Activated T-helper 2 cell treated with anti-CD3 and anti-CD28 coated beads, Interferon-gamma antibody, Interleukin-2, Interleukin-4, amounts not matched to agents 10 μg/mL and 5 μg/mL and 100 μg/mL, durations not matched to agents 14 hours and 24 hours and 36 hours (primary cell): ENCODE measurements around the gene SYN1. TPM values are rescaled to one million over a fixed set of nuclear protein-coding genes. Genes with fewer than 3 reads are reported as not detected.
A peak's percentile ranks its signal among the peaks of the same experiment; 100 is the strongest.

ENCODE experiments used
- DNase-seq: peaks from one replicate; pipeline ENCODE4 v3.0.0; 2021; ENCODE audit warnings: low spot score
- H3K27ac Mint-ChIP-seq: one replicate; pipeline ENCODE4 v1.8.0; 2021; ENCODE audit warnings: mixed read lengths
- H3K27me3 Mint-ChIP-seq: one replicate; pipeline ENCODE4 v1.8.0; 2021; ENCODE audit warnings: low read depth, mixed read lengths
- H3K36me3 Mint-ChIP-seq: one replicate; pipeline ENCODE4 v1.8.0; 2021; ENCODE audit warnings: low read depth, mixed read lengths
- H3K4me1 Mint-ChIP-seq: one replicate; pipeline ENCODE4 v1.8.0; 2021; ENCODE audit warnings: low read depth, mixed read lengths
- H3K4me3 Mint-ChIP-seq: one replicate; pipeline ENCODE4 v1.8.0; 2021; ENCODE audit warnings: low read depth, mild to moderate bottlenecking, moderate library complexity, mixed read lengths
- H3K9me3 Mint-ChIP-seq: one replicate; pipeline ENCODE4 v1.8.0; 2021; ENCODE audit warnings: mixed read lengths
- intact Hi-C: fragments of 100-400 bp; cut with micrococcal nuclease; formaldehyde crosslinking; loops from one replicate; pipeline ENCODE4 v1.15.1; 2023
- total RNA-seq: library from RNA; stranded (reverse); gene quantifications from 2 replicates; pipeline ENCODE4 v1.2.3, GENCODE V29; 2022

SYN1 gene
- total RNA-seq, 1 donor from 2014 or later, result 0.21 TPM

DNA sequence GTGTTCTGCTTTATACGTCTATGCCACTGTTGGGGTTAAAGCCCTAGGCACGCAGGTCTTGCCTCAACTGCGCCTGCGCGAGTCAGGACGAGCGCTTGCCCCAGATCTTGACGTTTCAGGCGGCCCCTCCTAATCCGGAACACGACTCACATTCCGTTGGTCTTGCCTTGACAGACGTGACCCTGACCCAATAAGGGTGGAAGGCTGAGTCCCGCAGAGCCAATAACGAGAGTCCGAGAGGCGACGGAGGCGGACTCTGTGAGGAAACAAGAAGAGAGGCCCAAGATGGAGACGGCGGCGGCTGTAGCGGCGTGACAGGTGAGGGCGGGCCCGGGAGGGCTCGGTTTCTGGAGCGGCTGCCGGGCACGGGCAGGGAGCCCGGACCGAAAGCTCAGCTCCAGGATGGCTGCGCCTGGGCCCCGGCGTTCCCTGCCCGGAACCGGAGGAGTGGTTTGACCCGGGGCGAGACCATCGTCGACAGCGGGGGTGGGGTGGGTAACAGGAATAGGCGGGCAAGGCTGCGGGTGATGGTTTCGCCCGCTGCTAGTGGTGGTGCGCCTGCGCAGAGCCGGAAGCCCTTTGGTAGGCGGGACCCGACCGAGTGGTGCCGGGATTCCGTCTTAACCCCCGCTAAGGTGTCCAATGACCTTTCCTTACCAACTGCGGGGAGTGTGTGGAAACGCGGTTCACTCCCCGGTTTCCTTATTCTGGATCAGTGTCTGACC, 58.6 kb downstream of the SYN1 start, which contains the start of gene ARAF:
ARAF (plus strand) TSS at position 272 of the 725 bp plus-strand sequence. CDS start 1,763 bp downstream, outside the sequence.
- Mint-ChIP-seq H3K4me1 (peaks cover 35% of the 10 kb centered on the region), H3K36me3 (peaks cover 19% of the 10 kb centered on the region), H3K9me3 (no peaks in the 10 kb centered on the region), H3K4me3 (peak within 1 kb of the TSS; percentile 85), H3K27ac (peak within 1 kb of the TSS; percentile 97), H3K27me3 (no peaks in the 10 kb centered on the region)
- peak; percentile 94 for DNase-seq
- intact Hi-C loops, result loop anchor here (1.0 to 5.0 kb wide), 4 partner anchors 22 to 98 kb away; partner anchors contain the start of genes ELK1, TIMP1, UXT and ZNF41

DNA sequence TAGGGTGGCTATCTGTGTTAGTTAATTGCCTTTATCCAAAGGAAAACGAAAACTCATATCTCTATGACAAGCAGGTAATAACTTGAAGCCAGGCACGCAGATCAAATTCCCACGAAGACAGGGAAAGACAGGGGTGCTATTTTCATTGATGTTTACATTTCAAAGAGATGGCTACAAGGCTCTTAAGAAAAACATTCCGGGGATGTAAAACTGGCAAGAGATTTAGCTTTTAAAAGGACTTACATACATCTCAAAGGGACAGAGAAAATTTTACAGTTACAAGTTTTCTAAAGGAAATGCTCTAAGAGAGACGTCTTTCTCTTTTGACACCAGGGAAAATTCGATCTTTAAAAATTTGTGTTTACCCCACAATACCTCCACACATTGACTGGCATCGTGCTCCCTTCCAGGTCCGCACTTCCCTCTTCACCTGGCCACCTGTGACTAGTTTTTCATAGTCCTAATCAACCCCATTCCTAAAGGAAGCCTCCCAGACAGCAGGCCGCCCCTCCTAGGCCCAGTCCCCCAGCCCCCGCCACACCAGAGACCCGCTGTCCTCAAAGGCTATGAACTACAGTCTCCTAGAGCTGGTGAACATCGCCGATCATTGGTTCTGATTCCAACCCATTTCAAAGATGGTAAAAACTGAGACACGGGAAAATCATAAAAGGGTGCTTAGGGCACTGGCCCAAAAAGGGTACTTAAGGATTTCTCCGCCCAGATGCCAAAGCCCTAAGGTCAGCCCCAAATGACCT, 59.3 kb downstream of the SYN1 start:
- no peak for DNase-seq
- H3K4me3 Mint-ChIP-seq, result peak overlapping the region; percentile 85
- H3K36me3 Mint-ChIP-seq, result peaks cover 20% of the 10 kb centered on the region
- H3K9me3 Mint-ChIP-seq, result no peaks in the 10 kb centered on the region
- peaks cover 37% of the 10 kb centered on the region for H3K4me1 Mint-ChIP-seq
- peak overlapping the region; percentile 97 for H3K27ac Mint-ChIP-seq
- H3K27me3 Mint-ChIP-seq, result no peaks in the 10 kb centered on the region
- intact Hi-C loops, result loop anchor here (2.0 to 5.0 kb wide), 3 partner anchors 22 to 98 kb away; partner anchors contain the start of genes TIMP1, UXT and ZNF41

- H3K27me3 Mint-ChIP-seq, result no peaks in the 10 kb centered on the region
- peaks cover 26% of the 10 kb centered on the region for H3K4me1 Mint-ChIP-seq
- intact Hi-C loops, result no loop called here
- no peak overlapping the region for H3K4me3 Mint-ChIP-seq
- no peak for DNase-seq
- no peak overlapping the region for H3K27ac Mint-ChIP-seq
- peaks cover 5% of the 10 kb centered on the region for H3K36me3 Mint-ChIP-seq
- no peaks in the 10 kb centered on the region for H3K9me3 Mint-ChIP-seq
Measured at GRCh38 chrX:47558436-47558835, 61.2 kb downstream of the SYN1 start.

DNA sequence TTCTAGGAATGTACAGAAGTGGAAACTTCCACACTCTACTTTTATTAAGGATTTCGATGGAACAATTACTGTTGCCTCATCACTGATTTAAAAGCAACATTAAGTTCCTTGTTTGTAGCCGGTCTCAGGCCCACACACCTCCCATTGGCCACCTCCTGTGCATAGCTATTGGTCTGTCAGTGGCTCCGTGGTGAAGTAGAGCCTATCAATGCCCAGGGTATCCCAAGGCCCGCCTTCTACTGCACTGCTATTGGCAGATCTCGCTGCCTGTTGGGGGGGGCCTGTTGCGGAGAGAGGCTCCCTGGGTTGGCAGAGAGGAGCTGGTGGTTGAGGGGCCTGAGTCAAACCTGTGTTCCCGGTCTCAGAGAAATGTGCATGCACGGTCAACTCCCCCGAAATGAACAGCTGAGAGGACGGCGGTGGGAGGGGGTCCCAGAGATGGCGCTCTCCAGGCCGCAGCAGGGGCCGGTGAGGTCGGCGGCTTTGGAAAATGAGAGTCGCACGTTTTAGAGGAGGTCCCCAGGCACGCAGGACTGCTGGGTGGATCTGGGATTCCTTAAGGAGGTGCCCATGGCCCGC, 63.5 kb downstream of the SYN1 start:
- intact Hi-C loops, result no loop called here
- Mint-ChIP-seq H3K36me3 (peaks cover 2% of the 10 kb centered on the region), H3K4me1 (peaks cover 18% of the 10 kb centered on the region)

GRCh38 chrX:47543496-47543895, 76.2 kb downstream of the SYN1 start:
- no peak for DNase-seq
- Mint-ChIP-seq H3K4me1 (no peaks in the 10 kb centered on the region), H3K9me3 (no peaks in the 10 kb centered on the region), H3K27ac (no peak overlapping the region), H3K4me3 (no peak overlapping the region), H3K36me3 (no peaks in the 10 kb centered on the region), H3K27me3 (no peaks in the 10 kb centered on the region)
- intact Hi-C loops, result no loop called here

More for the DNA sequence above, 63.5 kb downstream of the SYN1 start:
- H3K9me3 Mint-ChIP-seq, result no peaks in the 10 kb centered on the region
- peak overlapping the region; percentile 91 for H3K27ac Mint-ChIP-seq
- H3K4me3 Mint-ChIP-seq, result peak overlapping the region; percentile 88
- DNase-seq, result peak; percentile 80
- no peaks in the 10 kb centered on the region for H3K27me3 Mint-ChIP-seq

GRCh38 chrX:47540754-47541538, 78.7 kb downstream of the SYN1 start:
- no peaks in the 10 kb centered on the region for H3K4me1 Mint-ChIP-seq
- intact Hi-C loops, result no loop called here
- no peaks in the 10 kb centered on the region for H3K9me3 Mint-ChIP-seq
- no peaks in the 10 kb centered on the region for H3K36me3 Mint-ChIP-seq
- no peak overlapping the region for H3K4me3 Mint-ChIP-seq
- no peak for DNase-seq
- no peak overlapping the region for H3K27ac Mint-ChIP-seq
- H3K27me3 Mint-ChIP-seq, result no peaks in the 10 kb centered on the region

GRCh38 chrX:47539860-47540259, 79.8 kb downstream of the SYN1 start:
- H3K36me3 Mint-ChIP-seq, result no peaks in the 10 kb centered on the region

GRCh38 chrX:47530049-47530448, 89.6 kb downstream of the SYN1 start:
- H3K4me3 Mint-ChIP-seq, result no peak overlapping the region
- H3K27me3 Mint-ChIP-seq, result no peaks in the 10 kb centered on the region
- intact Hi-C loops, result no loop called here
- H3K36me3 Mint-ChIP-seq, result no peaks in the 10 kb centered on the region
- H3K27ac Mint-ChIP-seq, result no peak overlapping the region
- no peak for DNase-seq
- H3K9me3 Mint-ChIP-seq, result no peaks in the 10 kb centered on the region
- H3K4me1 Mint-ChIP-seq, result no peaks in the 10 kb centered on the region

More at GRCh38 chrX:47539860-47540259, 79.8 kb downstream of the SYN1 start:
- H3K27me3 Mint-ChIP-seq, result no peaks in the 10 kb centered on the region
- no peak overlapping the region for H3K4me3 Mint-ChIP-seq
- DNase-seq, result no peak
- no peaks in the 10 kb centered on the region for H3K4me1 Mint-ChIP-seq
- no peak overlapping the region for H3K27ac Mint-ChIP-seq
- H3K9me3 Mint-ChIP-seq, result no peaks in the 10 kb centered on the region
- intact Hi-C loops, result no loop called here

GRCh38 chrX:47529548-47529947, 90.1 kb downstream of the SYN1 start:
- DNase-seq, result no peak
- intact Hi-C loops, result no loop called here
- H3K27ac Mint-ChIP-seq, result no peak overlapping the region
- H3K4me1 Mint-ChIP-seq, result no peaks in the 10 kb centered on the region
- no peak overlapping the region for H3K4me3 Mint-ChIP-seq
- no peaks in the 10 kb centered on the region for H3K36me3 Mint-ChIP-seq
- H3K27me3 Mint-ChIP-seq, result no peaks in the 10 kb centered on the region
- no peaks in the 10 kb centered on the region for H3K9me3 Mint-ChIP-seq

GRCh38 chrX:47523713-47524166, 95.9 kb downstream of the SYN1 start:
- Mint-ChIP-seq H3K4me1 (peaks cover 4% of the 10 kb centered on the region), H3K36me3 (no peaks in the 10 kb centered on the region), H3K27me3 (peaks cover 2% of the 10 kb centered on the region), H3K9me3 (no peaks in the 10 kb centered on the region), H3K27ac (no peak overlapping the region), H3K4me3 (peak overlapping the region; percentile 72)
- intact Hi-C loops, result loop anchor here (1.0 to 2.0 kb wide), 2 partner anchors 139 to 330 kb away; partner anchors contain the start of gene UBA1
- DNase-seq, result no peak

DNA sequence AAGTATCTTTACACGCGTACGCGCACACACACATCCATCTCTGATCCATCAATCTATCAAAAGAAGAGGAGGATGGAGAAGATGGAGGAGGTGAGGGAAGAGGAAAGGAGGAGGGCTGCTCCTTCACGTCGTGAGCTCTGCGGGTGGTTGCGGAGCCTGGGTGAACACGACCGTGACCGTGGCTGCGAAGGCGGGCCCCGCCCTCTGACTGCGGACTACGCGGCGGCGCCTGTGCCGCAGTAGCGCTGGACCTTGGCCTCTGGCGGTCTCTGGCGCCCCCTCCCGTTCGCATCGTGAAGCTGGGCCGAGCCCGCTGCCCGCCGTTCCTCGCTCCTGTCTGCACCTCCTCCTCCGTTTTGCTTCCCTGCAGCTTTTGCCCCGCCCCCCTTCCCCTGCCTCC, 96.4 kb downstream of the SYN1 start:
- Mint-ChIP-seq H3K27ac (no peak overlapping the region), H3K36me3 (no peaks in the 10 kb centered on the region), H3K27me3 (peaks cover 2% of the 10 kb centered on the region), H3K4me1 (peaks cover 4% of the 10 kb centered on the region), H3K9me3 (no peaks in the 10 kb centered on the region), H3K4me3 (peak overlapping the region; percentile 72)
- DNase-seq, result peak; percentile 69
- intact Hi-C loops, result loop anchor here (1.0 to 2.0 kb wide), 2 partner anchors 138 to 330 kb away; partner anchors contain the start of gene UBA1
